Prostate gland (tissue), 2 donors: ENCODE measurements around the gene TMEM245.

Source experiments
- POLR2A ChIP-seq: fragments of 450-650 bp; IDR thresholded peaks from one replicate; pipeline ENCODE4 v1.6.1; 2016; ENCODE audit warnings: antibody characterized with exemption, mild to moderate bottlenecking
- TF ChIP-seq, protein P1 (sequence below), 4 experiments: fragments of 200-600 bp in 2 of 4; fragments of 450-650 bp in 2 of 4; sonication (generic) in 2 of 4; IDR thresholded peaks; 1 replicate in 3 of 4; 2 replicates in 1 of 4; pipeline ENCODE4 v1.5.1; 2016 to 2019; ENCODE audit warnings: antibody characterized with exemption in 4 of 4, mild to moderate bottlenecking in 2 of 4, moderate library complexity in 2 of 4

DNA sequence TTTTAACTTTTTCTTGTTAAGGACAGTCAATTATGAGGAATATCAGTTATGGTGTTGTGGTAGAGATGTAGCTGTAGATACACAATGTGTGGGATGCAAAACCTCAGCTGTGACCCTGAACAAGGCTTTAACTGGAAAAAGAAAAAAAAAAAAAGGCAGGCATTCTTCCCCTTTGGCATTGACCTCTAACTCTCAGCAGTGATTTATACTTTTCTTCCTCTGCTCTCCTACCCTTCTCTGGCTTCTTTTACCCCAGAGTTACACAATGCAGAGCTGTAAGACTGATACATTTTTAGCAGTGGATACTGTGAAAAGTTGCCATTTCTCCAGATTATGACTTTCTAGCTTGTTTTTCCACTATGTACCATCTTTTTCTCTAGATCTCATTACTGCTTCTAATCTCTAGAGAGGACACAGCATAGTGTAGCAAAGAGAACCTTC, 108.5 kb downstream of the TMEM245 start:
- no peak for TF ChIP-seq POLR2A
- TF ChIP-seq, protein P1, sequence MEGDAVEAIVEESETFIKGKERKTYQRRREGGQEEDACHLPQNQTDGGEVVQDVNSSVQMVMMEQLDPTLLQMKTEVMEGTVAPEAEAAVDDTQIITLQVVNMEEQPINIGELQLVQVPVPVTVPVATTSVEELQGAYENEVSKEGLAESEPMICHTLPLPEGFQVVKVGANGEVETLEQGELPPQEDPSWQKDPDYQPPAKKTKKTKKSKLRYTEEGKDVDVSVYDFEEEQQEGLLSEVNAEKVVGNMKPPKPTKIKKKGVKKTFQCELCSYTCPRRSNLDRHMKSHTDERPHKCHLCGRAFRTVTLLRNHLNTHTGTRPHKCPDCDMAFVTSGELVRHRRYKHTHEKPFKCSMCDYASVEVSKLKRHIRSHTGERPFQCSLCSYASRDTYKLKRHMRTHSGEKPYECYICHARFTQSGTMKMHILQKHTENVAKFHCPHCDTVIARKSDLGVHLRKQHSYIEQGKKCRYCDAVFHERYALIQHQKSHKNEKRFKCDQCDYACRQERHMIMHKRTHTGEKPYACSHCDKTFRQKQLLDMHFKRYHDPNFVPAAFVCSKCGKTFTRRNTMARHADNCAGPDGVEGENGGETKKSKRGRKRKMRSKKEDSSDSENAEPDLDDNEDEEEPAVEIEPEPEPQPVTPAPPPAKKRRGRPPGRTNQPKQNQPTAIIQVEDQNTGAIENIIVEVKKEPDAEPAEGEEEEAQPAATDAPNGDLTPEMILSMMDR (IDR thresholded peaks at IDR 0.05): no peak
